HG02763 (cell line): ENCODE results near the gene GGT5.
"Not testable (repeated sequence)": the region's sequence is repeated elsewhere in the genome, so short reads cannot be mapped to it uniquely, and the experiment has no call there.

Experiments
- ATAC-seq: cut with Tn5 transposase; IDR thresholded peaks from one replicate; pipeline ENCODE4 v1.9.1; 2021; ENCODE audit warnings: mild to moderate bottlenecking, moderate library complexity; ENCODE audit not compliant: unreplicated experiment

GGT5 gene

GRCh38 chr22:24207264-24208011 is 37.4 kb downstream of the GGT5 start:
- ATAC-seq: no peak

- not testable (repeated sequence) for ATAC-seq
These were observed 38.2 kb downstream of the GGT5 start for GRCh38 chr22:24206460-24207263.

- no peak for ATAC-seq
These were observed 39.3 kb downstream of the GGT5 start for GRCh38 chr22:24205438-24206195.

- not testable (repeated sequence) for ATAC-seq
These were observed 41.0 kb downstream of the GGT5 start for GRCh38 chr22:24203856-24204255.

GRCh38 chr22:24201681-24202614 is 42.9 kb downstream of the GGT5 start:
- no peak for ATAC-seq

GRCh38 chr22:24200619-24201212 is 44.2 kb downstream of the GGT5 start:
- ATAC-seq: no peak

GRCh38 chr22:24198682-24199052 is 46.2 kb downstream of the GGT5 start:
- ATAC-seq: no peak

- ATAC-seq: no peak
These were observed 53.0 kb downstream of the GGT5 start for GRCh38 chr22:24191893-24192292.

GRCh38 chr22:24191381-24191841 is 53.5 kb downstream of the GGT5 start:
- no peak for ATAC-seq

- ATAC-seq: no peak
These were observed 54.2 kb downstream of the GGT5 start for GRCh38 chr22:24190596-24191208.

GRCh38 chr22:24190159-24190540 is 54.7 kb downstream of the GGT5 start:
- no peak for ATAC-seq

- ATAC-seq: no peak
These were observed 55.4 kb downstream of the GGT5 start for GRCh38 chr22:24189249-24190158.

GRCh38 chr22:24188705-24189248 is 56.1 kb downstream of the GGT5 start:
- no peak for ATAC-seq

- no peak for ATAC-seq
These were observed 56.9 kb downstream of the GGT5 start for GRCh38 chr22:24187731-24188644.

GRCh38 chr22:24186892-24187670 is 57.8 kb downstream of the GGT5 start:
- no peak for ATAC-seq

- no peak for ATAC-seq
These were observed 58.5 kb downstream of the GGT5 start for GRCh38 chr22:24186352-24186740.
